ENCODE measurements around the gene ZFP36L2.

ZFP36L2 gene

DNA sequence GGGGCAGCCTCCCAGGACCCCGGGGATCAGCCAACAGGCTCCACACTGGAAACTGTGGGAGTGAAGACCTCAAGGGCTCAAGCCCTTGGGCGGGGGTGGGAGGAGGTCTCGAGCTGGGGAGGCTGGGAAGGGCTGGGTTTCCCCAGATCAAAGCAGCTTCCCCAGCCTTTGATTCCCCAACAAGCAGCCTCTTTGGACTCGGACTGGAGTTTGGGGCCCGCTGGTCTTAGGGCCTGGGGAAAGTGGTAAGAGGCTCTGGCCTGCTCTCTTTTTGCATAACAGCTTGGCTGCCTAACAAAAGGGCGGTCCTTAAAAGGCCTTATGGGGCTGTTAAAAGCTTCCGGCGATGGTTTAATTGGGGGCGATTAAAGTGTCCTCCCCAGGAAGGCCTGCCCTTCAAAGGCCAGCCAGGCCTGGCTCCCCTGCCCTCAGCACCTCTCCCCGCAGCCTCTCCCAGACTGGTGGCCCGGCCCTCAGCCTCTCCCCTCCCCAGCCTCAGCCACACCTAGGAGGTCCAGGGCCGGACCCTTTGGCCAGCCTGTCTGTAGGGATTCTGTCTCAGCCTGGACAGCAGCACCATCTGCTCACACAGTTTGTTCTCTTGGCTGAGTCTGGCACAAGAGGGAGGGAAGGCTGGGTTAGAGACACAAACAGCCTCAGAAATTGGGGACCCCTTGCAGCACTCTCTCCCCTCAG lies 39.6 kb downstream of the ZFP36L2 start:
- DNase-seq (ENCODE audit: low read depth in 2 of 2), result no peak

DNA sequence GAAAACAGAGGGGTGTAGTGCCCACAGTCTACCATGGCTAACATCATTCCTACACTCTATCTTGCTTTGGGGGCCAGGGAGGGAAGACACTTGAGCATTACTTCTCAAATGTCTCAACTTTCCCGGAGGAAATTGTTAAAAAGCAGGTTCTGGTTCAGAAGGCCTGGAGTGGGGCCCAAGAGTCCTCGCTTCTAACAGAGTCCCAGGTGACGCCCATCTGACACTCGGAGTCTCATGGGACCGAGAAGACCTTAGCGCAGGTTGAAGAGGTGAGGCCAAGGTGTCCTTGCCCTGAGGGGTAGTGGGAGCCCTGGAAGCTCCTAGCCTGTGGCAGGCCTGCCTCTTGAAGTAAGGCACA lies 40.1 kb downstream of the ZFP36L2 start:
- DNase-seq (ENCODE audit: low read depth in 2 of 2), result no peak

DNA sequence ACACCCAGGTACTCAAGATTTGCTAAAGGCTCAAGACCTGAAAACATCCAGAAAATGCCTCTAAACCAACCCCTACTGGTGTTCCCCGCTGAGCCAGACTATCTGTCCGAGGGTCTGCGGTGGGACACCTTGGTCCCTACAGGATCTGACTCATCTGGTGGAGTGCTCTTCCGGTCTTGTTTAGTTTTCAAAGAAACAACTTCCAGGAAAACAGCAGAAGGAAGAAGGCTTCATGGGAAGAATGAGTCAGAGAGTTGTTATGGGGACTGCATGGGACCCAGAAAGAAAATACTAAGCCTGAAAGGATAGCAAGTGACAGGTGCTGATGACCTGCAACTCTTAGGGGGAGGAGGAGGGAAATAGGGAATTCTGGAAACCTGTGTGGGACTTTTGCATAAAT lies 41.3 kb downstream of the ZFP36L2 start:
- no peak for DNase-seq (ENCODE audit: low read depth in 2 of 2)

DNA sequence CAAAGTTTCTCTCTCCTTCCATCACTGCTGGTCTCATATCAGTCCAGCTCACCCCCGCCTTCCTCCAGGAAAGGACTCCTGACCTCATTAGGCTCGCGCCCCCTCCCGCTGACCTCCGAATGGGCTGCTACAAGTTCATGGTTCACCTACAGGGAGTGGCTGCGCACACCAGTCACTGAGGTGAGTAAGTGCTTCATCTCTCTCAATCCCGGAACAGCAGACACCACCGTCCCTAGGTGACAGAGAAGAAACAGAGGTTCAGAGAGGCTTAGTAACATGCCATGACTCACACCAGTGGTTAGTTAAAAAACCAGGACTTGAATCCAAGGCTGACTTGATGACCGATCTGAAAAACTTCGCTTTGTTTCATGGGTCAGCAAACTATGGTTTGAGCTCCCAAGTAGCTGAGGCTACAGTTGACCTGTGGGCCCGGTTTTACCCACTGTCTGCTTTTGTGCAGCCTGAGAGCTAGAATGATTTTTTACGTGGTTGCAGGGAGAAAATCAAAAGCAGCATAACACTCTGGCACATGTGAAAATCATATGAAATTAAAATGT lies 42.0 kb downstream of the ZFP36L2 start:
- DNase-seq (ENCODE audit: low read depth in 2 of 2), result peak in 1 of 2 donors; percentile 43

DNA sequence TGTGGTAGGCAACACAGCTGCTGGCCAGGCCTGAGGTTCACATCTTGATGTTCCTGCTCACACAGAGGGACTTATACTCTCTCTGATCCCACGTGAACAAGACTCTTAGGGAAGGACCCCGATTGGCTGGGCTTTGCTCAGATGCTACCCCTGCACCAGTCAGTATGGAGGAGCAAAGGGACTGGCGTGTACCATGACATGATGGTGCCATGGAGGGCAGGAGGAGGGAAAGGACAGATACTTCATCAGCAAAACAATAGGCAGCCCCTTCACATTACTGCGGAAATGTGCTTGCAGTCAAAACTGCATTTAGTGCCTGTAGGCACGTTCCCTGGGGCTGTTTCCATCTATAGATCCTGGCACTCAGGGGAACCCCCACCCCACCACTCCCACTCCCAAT lies 42.7 kb downstream of the ZFP36L2 start:
- no peak for DNase-seq (ENCODE audit: low read depth in 2 of 2)

DNA sequence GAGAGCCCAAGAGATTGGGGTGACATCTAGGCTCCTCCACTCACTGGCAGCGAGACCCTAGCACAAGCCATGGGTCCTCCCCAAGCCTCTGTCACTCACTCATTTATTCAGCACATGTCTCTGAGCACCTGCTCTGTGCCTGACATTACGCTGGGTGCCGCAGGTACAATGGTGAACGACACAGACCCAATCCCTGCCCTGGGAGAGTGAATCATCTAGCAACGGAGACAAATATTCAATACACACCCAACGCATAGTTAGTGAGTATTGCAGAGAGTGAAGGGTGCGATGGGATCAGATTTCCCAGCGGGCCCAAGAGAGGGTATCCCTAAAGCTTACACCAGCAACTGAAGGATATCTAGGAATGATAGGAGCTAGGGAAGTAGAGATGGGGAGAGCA lies 45.5 kb downstream of the ZFP36L2 start:
- DNase-seq (ENCODE audit: low read depth in 2 of 2), result no peak

DNA sequence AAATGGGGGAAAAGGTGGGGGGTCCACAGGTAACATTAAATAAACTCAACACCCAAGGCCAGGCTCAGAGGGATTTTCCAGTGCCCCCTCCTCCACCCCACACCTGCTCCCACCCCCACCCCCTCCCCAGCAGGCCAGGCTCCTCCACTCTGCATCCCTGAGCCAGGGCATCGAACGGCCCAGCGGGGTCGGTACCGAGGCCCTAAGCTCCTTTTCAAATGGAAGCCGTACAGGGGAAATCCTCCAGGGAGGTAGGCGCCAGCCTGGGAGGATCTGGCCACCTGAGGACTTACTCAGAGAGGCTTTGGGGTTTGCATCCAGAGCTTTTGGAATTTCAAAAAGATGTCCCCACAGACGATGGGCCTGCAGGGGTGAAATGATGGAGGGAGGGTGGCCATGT lies 46.5 kb downstream of the ZFP36L2 start:
- no peak for DNase-seq (ENCODE audit: low read depth in 2 of 2)

DNA sequence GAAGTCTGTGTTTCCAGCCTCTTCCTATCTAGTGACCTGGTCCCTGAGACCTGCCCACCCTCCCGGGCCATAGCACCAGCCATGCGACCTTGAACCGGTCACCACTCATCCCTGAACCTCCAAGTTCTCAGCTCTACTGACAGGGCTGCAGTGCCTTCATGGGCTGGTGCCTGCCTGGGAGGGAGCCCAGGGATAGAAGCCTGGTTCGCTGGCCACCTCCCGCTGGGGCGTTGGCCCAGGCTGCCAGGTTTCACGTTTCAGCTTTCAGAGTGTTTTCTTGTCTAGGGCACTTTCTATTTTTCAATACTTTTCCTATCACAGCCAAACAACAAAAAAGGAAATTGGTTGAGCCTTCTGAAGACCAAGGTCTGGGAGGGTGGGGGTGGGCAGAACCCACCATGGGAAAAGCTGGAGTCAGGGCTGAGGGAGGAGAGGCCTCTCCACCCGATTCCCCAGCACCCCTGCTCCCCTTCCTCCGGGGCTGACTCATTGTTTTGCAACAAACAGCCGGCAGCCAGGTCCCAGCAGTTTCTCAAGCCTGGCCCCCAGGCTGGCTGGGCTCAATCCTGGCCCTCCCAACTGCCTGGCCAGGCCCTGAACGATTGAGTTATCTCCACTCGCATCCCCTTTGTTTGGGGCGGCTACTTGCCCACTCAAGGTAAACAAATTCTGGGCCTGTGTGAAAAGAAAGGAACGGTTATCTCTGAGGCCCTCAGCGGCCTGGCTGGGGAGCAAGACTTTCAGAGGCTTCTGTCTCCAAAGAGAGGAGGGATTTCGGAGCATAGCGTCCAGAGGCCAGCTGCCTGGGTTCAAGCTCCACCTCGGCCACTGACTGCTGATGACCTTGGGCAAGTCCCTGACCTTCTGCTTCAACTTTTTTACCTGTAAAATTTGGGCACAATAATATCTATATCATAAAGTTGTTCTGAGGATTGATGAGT lies 47.5 kb downstream of the ZFP36L2 start:
- DNase-seq (ENCODE audit: low read depth in 2 of 2), result no peak

DNA sequence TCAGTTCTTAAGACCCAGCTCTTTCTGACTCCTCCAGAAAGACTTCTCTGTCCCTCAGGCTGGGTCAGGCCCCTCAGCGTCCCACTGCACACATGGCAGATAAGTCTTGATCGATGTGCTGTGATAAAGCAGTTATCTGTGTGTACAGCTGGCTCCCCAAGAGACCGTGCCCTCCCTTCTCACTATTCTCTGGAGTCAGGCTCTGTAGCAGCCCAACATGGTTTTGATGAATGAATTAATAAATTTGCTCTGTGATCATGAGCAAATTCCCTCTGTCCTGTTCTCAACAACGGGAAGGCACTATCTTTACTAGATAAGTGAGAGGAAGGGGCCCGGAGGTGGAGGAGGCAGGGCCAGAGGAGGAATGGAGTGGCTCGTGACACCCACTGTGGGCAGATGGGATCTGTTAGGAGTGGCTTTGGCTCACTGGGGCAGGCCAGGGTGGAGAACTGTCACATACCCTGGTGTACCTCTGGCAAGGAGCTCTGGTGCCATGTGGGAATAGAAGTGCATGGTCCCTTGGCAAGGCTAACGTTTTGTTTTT lies 48.3 kb downstream of the ZFP36L2 start:
- no peak for DNase-seq (ENCODE audit: low read depth in 2 of 2)

DNA sequence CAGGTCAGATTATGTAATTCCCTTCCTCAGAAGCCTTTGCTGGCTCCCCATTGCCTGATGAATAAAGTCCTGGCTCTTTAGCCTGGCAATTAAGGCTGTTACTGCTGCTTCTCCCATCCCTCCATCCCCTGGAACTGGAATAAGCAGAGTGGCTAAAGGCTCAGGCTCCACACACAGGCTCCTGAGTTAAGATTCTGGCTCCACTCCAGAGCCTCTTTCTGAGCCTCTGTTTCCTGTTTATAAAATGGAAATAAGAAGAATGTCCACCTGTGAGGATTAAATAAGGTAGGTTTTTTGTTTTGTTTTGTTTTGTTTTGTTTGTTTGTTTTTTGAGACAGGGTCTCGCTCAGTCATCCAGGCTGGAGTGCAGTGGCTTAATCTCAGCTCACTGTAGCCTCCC lies 50.0 kb downstream of the ZFP36L2 start:
- DNase-seq (ENCODE audit: low read depth in 2 of 2), result no peak

DNA sequence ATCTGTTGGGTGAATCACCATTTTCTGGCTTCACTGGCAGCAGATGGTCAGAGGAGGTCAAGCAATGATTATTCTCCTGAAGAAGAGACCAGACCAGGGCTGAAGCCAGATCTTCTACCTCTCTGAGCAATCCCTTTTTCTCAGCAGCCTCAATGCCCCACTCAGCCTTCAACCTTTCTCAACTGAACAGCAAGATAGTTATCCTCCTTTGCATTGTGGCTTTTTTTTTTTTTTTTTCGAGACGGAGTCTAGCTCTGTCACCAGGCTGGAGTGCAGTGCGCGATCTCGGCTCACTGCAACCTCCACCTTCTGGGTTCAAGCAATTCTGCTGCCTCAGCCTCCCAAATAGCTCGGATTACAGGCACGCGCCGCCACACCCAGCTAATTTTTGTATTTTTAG lies 50.5 kb downstream of the ZFP36L2 start:
- DNase-seq (ENCODE audit: low read depth in 2 of 2), result no peak

DNA sequence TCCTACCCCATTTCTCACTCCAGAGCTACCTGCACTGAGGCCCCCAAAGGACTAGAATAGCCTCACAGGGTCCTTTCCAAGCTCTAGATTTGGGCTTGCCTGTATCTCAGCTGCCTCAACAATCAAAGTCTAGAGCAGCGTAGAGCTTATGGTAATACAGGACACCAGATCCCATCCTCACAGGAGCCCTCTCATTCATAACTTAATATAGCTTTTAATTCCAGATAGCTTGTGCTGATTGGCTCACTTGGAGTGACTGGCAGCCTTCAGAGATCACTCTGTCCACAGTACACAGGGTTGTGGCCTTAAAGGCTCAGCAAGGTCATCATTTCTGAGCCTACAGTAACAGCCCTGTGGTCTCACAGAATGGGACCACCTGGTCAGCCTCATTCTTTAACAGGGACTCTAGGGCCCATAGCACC lies 51.4 kb downstream of the ZFP36L2 start:
- no peak for DNase-seq (ENCODE audit: low read depth in 2 of 2)

DNA sequence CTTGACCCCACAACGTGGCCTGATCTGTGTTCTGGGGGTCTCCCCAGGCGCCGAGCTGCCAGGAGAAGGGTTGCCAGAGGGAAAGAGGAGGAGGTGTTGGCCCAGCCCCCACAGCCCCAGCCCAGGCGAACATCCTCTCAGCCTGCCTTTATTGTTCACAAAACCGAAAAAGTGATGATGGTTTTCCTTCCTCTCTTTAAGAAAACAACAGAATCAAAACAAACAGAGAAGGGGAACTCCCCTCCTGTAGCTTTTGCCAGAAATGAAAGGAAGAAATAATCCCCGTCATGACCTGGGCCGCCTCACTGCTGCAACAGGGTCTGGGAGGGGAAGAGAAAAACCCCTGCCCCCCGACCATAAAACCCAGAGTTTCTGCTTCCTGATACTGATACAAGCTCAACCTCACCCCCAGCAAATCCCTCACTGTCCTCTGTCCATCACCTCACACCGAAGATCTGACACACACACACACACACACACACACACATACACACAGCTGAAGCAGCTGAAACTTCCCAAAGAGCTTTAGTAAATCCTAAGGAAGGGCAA lies 52.0 kb downstream of the ZFP36L2 start:
- DNase-seq (ENCODE audit: low read depth in 2 of 2), result peak; percentile 49 to 52
